CD14-positive monocyte (primary cell): ENCODE results near the gene FLYWCH2. TPM values are rescaled to one million over a fixed set of nuclear protein-coding genes. Genes with fewer than 3 reads are reported as not detected.

ENCODE experiments used
- DNase-seq, 3 donors: peaks; one replicate each; pipeline ENCODE4 v3.0.0-alpha.2; 2011 to 2022
- H2AFZ ChIP-seq: 2 replicates; pipeline ENCODE4 v1.6.0; 2012; ENCODE audit warnings: mild to moderate bottlenecking, low read depth, low read length, inconsistent platforms; ENCODE audit not compliant: insufficient read depth, poor library complexity, severe bottlenecking
- H3K27ac ChIP-seq, 2 donors: 1 replicate in 1 of 2; 2 replicates in 1 of 2; pipeline ENCODE4 v1.5.1; 2012 to 2013; ENCODE audit warnings: low read length in 2 of 2, control low read depth in 1 of 2, inconsistent platforms in 1 of 2, low read depth in 1 of 2, mild to moderate bottlenecking in 1 of 2
- H3K27me3 ChIP-seq, 2 donors: one replicate each; pipeline versions ENCODE4 v1.6.0 to v1.6.1; 2011 to 2013; ENCODE audit warnings: low read length in 2 of 2; ENCODE audit not compliant: control insufficient read depth in 2 of 2, insufficient read depth in 2 of 2
- H3K36me3 ChIP-seq, 2 donors: replicated peaks in 1 of 2; 1 replicate in 1 of 2; 2 replicates in 1 of 2; pipeline versions ENCODE4 v1.5.1 to v1.6.1; 2012 to 2013; ENCODE audit warnings: low read length in 2 of 2, control low read depth in 1 of 2, inconsistent platforms in 1 of 2, mild to moderate bottlenecking in 1 of 2; ENCODE audit not compliant: insufficient read depth in 2 of 2, control insufficient read depth in 1 of 2
- H3K4me1 ChIP-seq, 2 donors: 1 replicate in 1 of 2; 2 replicates in 1 of 2; pipeline versions ENCODE4 v1.5.1 to v1.6.1; 2012 to 2013; ENCODE audit warnings: low read length in 2 of 2, control low read depth in 1 of 2, inconsistent platforms in 1 of 2, mild to moderate bottlenecking in 1 of 2, moderate library complexity in 1 of 2; ENCODE audit not compliant: insufficient read depth in 2 of 2, control insufficient read depth in 1 of 2
- H3K4me2 ChIP-seq: replicated peaks from 2 replicates; pipeline ENCODE3; 2012; ENCODE audit warnings: low read length, moderate library complexity, mild to moderate bottlenecking; ENCODE audit not compliant: poor library complexity, severe bottlenecking; ENCODE audit errors: extremely low read depth
- H3K4me3 ChIP-seq, 3 experiments: fragments of 200-600 bp in 1 of 3; sonication (generic) in 1 of 3; replicated peaks in 1 of 3; 1 replicate in 2 of 3; 2 replicates in 1 of 3; pipeline ENCODE4 v1.5.1; 2011 to 2013; ENCODE audit warnings: low read length in 3 of 3, mild to moderate bottlenecking in 3 of 3, control low read depth in 2 of 3, low read depth in 2 of 3, inconsistent platforms in 1 of 3, moderate library complexity in 1 of 3
- H3K79me2 ChIP-seq: 2 replicates; pipeline ENCODE4 v1.6.0; 2012; ENCODE audit warnings: mild to moderate bottlenecking, control low read depth, inconsistent platforms, low read length, moderate library complexity; ENCODE audit not compliant: insufficient read depth
- H3K9ac ChIP-seq: 2 replicates; pipeline ENCODE4 v1.6.0; 2017; ENCODE audit warnings: low read length, mild to moderate bottlenecking; ENCODE audit not compliant: insufficient read depth, poor library complexity, severe bottlenecking
- H3K9me3 ChIP-seq, 2 donors: replicated peaks in 1 of 2; 1 replicate in 1 of 2; 2 replicates in 1 of 2; pipeline versions ENCODE4 v1.5.1 to v1.6.1; 2012 to 2013; ENCODE audit warnings: low read length in 2 of 2, control low read depth in 1 of 2; ENCODE audit not compliant: control insufficient read depth in 1 of 2, insufficient read depth in 1 of 2
- H4K20me1 ChIP-seq: 2 replicates; pipeline ENCODE4 v1.6.0; 2012; ENCODE audit warnings: mild to moderate bottlenecking, low read length, control low read depth, moderate library complexity; ENCODE audit not compliant: insufficient read depth
- H3K27ac Mint-ChIP-seq, 7 donors: one replicate each; pipeline ENCODE4 v1.8.0; 2020; ENCODE audit warnings: mild to moderate bottlenecking in 7 of 7, mixed read lengths in 7 of 7, moderate library complexity in 6 of 7, inconsistent platforms in 2 of 7
- H3K27me3 Mint-ChIP-seq, 3 donors: one replicate each; pipeline ENCODE4 v1.8.0; 2021 to 2022; ENCODE audit warnings: low read depth in 3 of 3, mild to moderate bottlenecking in 3 of 3, mixed read lengths in 3 of 3, moderate library complexity in 3 of 3, inconsistent platforms in 1 of 3
- H3K36me3 Mint-ChIP-seq, 2 donors: one replicate each; pipeline ENCODE4 v1.8.0; 2020; ENCODE audit warnings: mixed read lengths in 2 of 2, inconsistent platforms in 1 of 2, mild to moderate bottlenecking in 1 of 2
- H3K4me1 Mint-ChIP-seq: one replicate; pipeline ENCODE4 v1.8.0; 2020; ENCODE audit warnings: mild to moderate bottlenecking, mixed read lengths
- H3K4me3 Mint-ChIP-seq, 2 donors: one replicate each; pipeline ENCODE4 v1.8.0; 2020; ENCODE audit warnings: mild to moderate bottlenecking in 2 of 2, mixed read lengths in 2 of 2, moderate library complexity in 1 of 2
- H3K9me3 Mint-ChIP-seq, 7 donors: one replicate each; pipeline ENCODE4 v1.8.0; 2020 to 2022; ENCODE audit warnings: mixed read lengths in 7 of 7, mild to moderate bottlenecking in 6 of 7, moderate library complexity in 6 of 7, inconsistent platforms in 2 of 7
- WGBS: methylation state at CpG from one replicate; pipeline ENCODE4 v1.1.5; 2013; ENCODE audit warnings: missing lambda C conversion rate; ENCODE audit not compliant: insufficient coverage; 5-methylcytosine and 5-hydroxymethylcytosine counted together
- intact Hi-C, 2 donors: fragments of 100-400 bp; cut with micrococcal nuclease; formaldehyde crosslinking; loops; one replicate each; pipeline versions ENCODE4 v1.15.0 to v1.15.1; 2023
- polyA plus RNA-seq, 3 donors: library from polyadenylated mRNA; depleted of rRNA in 1 of 3; unstranded in 2 of 3; stranded (reverse) in 1 of 3; fragments of 300-500 nt in 2 of 3; fragments of >200 nt in 1 of 3; fragmentation: Illumina TruSeq in 2 of 3; gene quantifications; 1 replicate in 2 of 3; 2 replicates in 1 of 3; pipeline ENCODE4 v1.2.3, GENCODE V29; 2012 to 2021
- TF ChIP-seq, protein P1 (sequence below): fragments of 200-600 bp; IDR thresholded peaks from one replicate; pipeline ENCODE4 v1.8.0; 2022; ENCODE audit warnings: antibody characterized with exemption, mild to moderate bottlenecking

The FLYWCH2 gene
- polyA plus RNA-seq, 3 donors: 10.9 to 14.8 (median 12.7) TPM

GRCh38 chr16:2914233-2914632, 31.2 kb downstream of the FLYWCH2 start:
- TF ChIP-seq, protein P1, sequence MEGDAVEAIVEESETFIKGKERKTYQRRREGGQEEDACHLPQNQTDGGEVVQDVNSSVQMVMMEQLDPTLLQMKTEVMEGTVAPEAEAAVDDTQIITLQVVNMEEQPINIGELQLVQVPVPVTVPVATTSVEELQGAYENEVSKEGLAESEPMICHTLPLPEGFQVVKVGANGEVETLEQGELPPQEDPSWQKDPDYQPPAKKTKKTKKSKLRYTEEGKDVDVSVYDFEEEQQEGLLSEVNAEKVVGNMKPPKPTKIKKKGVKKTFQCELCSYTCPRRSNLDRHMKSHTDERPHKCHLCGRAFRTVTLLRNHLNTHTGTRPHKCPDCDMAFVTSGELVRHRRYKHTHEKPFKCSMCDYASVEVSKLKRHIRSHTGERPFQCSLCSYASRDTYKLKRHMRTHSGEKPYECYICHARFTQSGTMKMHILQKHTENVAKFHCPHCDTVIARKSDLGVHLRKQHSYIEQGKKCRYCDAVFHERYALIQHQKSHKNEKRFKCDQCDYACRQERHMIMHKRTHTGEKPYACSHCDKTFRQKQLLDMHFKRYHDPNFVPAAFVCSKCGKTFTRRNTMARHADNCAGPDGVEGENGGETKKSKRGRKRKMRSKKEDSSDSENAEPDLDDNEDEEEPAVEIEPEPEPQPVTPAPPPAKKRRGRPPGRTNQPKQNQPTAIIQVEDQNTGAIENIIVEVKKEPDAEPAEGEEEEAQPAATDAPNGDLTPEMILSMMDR: no peak
- Histone ChIP-seq H3K27me3 (no peaks in the 10 kb centered on the region), H3K79me2 (peaks cover 10% of the 10 kb centered on the region), H3K27ac (no peak overlapping the region), H3K4me2 (no peak overlapping the region), H3K4me3 (no peak overlapping the region), H4K20me1 (peaks cover 3% of the 10 kb centered on the region), H3K9me3 (no peaks in the 10 kb centered on the region), H2AFZ (no peak overlapping the region), H3K4me1 (peaks cover 24 to 38% of the 10 kb centered on the region in 2 donors), H3K9ac (no peak overlapping the region), H3K36me3 (peaks cover 2 to 7% of the 10 kb centered on the region in 2 donors)
- peaks cover 1 to 4% (median 4%) of the 10 kb centered on the region in 3 donors for H3K27me3 Mint-ChIP-seq
- no peak for DNase-seq
- peaks cover 0 to 3% (median 0%) of the 10 kb centered on the region in 7 donors for H3K9me3 Mint-ChIP-seq
- intact Hi-C loops: loop anchor here in 1 of 2 donors (5.0 to 10.0 kb wide), 2 partner anchors 37 to 211 kb away; no protein-coding TSS in a partner anchor
- 88% methylated on average over 11 of the region's 12 CpGs for WGBS
- H3K4me1 Mint-ChIP-seq: peaks cover 37% of the 10 kb centered on the region
- H3K4me3 Mint-ChIP-seq: no peak overlapping the region
- H3K36me3 Mint-ChIP-seq: peaks cover 14 to 36% of the 10 kb centered on the region in 2 donors
- peak overlapping the region in 2 of 7 donors; percentile 3 to 75 for H3K27ac Mint-ChIP-seq

GRCh38 chr16:2915196-2915929, 32.3 kb downstream of the FLYWCH2 start:
- H3K9me3 Mint-ChIP-seq: peaks cover 0 to 3% (median 0%) of the 10 kb centered on the region in 7 donors
- intact Hi-C loops: loop anchor here in 1 of 2 donors (10.0 kb wide), 1 partner anchor 209 kb away; no protein-coding TSS in a partner anchor
- H3K4me3 ChIP-seq: no peak overlapping the region
- H3K9me3 ChIP-seq: no peaks in the 10 kb centered on the region
- H3K9ac ChIP-seq: no peak overlapping the region
- peaks cover 14 to 41% of the 10 kb centered on the region in 2 donors for H3K36me3 Mint-ChIP-seq
- H3K4me1 Mint-ChIP-seq: peaks cover 39% of the 10 kb centered on the region
- H3K27me3 ChIP-seq: no peaks in the 10 kb centered on the region
- 82% methylated on average over 9 of the region's 13 CpGs for WGBS
- peaks cover 0 to 4% (median 4%) of the 10 kb centered on the region in 3 donors for H3K27me3 Mint-ChIP-seq
- no peak for DNase-seq
- peaks cover 2 to 7% of the 10 kb centered on the region in 2 donors for H3K36me3 ChIP-seq
- H3K27ac ChIP-seq: peak overlapping the region in 1 of 2 donors; percentile 36
- no peak overlapping the region for H3K4me2 ChIP-seq
- H3K4me1 ChIP-seq: peaks cover 24 to 38% of the 10 kb centered on the region in 2 donors
- H3K79me2 ChIP-seq: peaks cover 10% of the 10 kb centered on the region
- peak overlapping the region in 5 of 7 donors; percentile 32 to 82 (median 66) for H3K27ac Mint-ChIP-seq
- peaks cover 3% of the 10 kb centered on the region for H4K20me1 ChIP-seq
- TF ChIP-seq, protein P1: no peak
- H3K4me3 Mint-ChIP-seq: no peak overlapping the region
- H2AFZ ChIP-seq: no peak overlapping the region
